ENCODE measurements around the gene SP140.

Gene SP140

DNA sequence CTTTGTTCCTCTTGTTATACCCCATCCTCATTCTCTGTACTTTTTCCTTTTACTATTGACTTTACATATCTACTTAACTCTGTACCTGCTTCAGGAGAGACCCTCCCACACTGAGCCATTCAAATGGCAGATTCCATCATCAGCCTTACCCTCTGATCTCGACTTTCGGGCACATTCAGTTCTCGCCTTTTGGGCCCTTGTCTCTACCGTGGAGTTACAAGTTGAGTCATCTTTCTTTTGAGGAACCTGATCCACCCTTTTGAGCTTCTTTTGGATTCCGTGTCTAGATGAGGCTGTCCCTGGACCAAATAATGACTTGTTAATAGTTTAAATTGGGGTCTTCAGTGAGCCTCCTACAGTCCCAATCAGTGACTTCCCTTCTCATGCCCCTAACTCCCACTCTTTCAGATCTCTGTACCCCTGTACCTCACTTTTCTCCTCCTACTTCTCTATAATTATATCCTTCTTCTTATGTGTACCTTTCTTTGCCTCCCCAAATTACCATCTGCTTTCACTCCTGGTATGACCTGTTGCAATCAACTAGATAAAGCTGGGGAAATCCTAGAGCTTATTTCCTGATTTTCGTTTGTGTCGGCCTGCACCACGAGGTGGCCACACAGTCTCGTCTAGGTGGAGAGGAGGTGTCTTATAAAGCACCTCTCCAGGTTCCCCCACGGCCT is 23.0 kb upstream of the SP140 start:
- Histone ChIP-seq H3K4me1 (ENCODE audit: control insufficient read depth, insufficient read depth, low read length) (no peaks in the 10 kb centered on the region), H3K4me3 (ENCODE audit: low read depth, low read length) (no peak overlapping the region), H3K27ac (ENCODE audit: extremely low read depth, low read depth, low read length) (no peak overlapping the region), H3K36me3 (ENCODE audit: control insufficient read depth in 2 of 2, insufficient read depth in 1 of 2, low read length in 2 of 2) (peaks cover 0 to 31% of the 10 kb centered on the region in 2 experiments; a peak in 2 of 3 replicates), H3K9me3 (ENCODE audit: control insufficient read depth, insufficient read depth, low read depth, low read length) (no peaks in the 10 kb centered on the region)
- ChIA-PET CTCF (no interaction called here), POLR2A (no interaction called here)
- no peak for TF ChIP-seq GLI2 (tag by site-specific recombination; IDR thresholded peaks at IDR 0.05; ENCODE audit: borderline replicate concordance, low read depth)

DNA sequence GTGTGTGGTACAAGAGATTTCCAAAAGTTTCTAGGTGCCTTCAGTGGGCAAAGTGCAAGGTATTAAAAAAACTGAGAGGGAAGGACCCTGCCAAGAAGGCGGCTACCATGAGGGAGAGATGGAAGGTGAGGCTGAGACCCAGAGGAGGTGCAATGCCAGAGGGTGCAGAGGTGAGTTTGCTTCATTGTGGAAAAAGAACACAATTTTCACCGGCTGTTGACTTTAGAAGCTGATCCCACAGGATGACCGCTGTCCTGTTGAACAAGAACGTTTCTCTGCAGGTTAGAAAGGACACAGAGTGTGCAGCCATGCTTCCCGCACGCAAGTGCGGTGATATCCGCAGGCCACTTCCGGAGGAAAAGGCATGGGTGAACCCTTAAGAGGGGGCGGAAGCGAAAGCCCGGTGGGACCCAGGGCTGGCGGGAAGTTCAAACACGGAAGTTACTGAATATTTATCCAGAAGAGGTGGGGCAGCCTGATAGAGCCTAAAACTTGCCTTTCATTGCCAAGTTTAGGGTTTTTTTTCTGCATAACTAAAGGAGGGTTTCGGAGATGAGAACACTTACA is 22.3 kb upstream of the SP140 start:
- Histone ChIP-seq H3K36me3 (ENCODE audit: control insufficient read depth in 2 of 2, insufficient read depth in 1 of 2, low read length in 2 of 2) (peaks cover 0 to 37% of the 10 kb centered on the region in 2 experiments; a peak in 2 of 3 replicates), H3K4me3 (ENCODE audit: low read depth, low read length) (no peak overlapping the region), H3K27ac (ENCODE audit: extremely low read depth, low read depth, low read length) (no peak overlapping the region), H3K4me1 (ENCODE audit: control insufficient read depth, insufficient read depth, low read length) (no peaks in the 10 kb centered on the region), H3K9me3 (ENCODE audit: control insufficient read depth, insufficient read depth, low read depth, low read length) (no peaks in the 10 kb centered on the region)
- CTCF ChIA-PET = no interaction called here
- POLR2A ChIA-PET = no interaction called here
- TF ChIP-seq ZNF768 (tag by site-specific recombination; IDR thresholded peaks at IDR 0.05) (no peak), ZNF433 (tag by site-specific recombination; IDR thresholded peaks at IDR 0.05; ENCODE audit: low read depth) (no peak), KLF10 (tag by site-specific recombination; IDR thresholded peaks at IDR 0.05) (no peak), ZNF561 (tag by site-specific recombination; IDR thresholded peaks at IDR 0.05; ENCODE audit: borderline replicate concordance) (no peak), ZNF155 (tag by site-specific recombination; IDR thresholded peaks at IDR 0.05) (no peak), ZNF324 (tag by site-specific recombination; IDR thresholded peaks at IDR 0.05) (no peak), SP3 (tag by site-specific recombination; IDR thresholded peaks at IDR 0.05) (no peak), GLI4 (tag by site-specific recombination; IDR thresholded peaks at IDR 0.05) (no peak), SCRT1 (tag by site-specific recombination; IDR thresholded peaks at IDR 0.05; ENCODE audit: borderline replicate concordance) (no peak), ZSCAN16 (tag by site-specific recombination; IDR thresholded peaks at IDR 0.05) (no peak)
- TF ChIP-seq, protein P1, sequence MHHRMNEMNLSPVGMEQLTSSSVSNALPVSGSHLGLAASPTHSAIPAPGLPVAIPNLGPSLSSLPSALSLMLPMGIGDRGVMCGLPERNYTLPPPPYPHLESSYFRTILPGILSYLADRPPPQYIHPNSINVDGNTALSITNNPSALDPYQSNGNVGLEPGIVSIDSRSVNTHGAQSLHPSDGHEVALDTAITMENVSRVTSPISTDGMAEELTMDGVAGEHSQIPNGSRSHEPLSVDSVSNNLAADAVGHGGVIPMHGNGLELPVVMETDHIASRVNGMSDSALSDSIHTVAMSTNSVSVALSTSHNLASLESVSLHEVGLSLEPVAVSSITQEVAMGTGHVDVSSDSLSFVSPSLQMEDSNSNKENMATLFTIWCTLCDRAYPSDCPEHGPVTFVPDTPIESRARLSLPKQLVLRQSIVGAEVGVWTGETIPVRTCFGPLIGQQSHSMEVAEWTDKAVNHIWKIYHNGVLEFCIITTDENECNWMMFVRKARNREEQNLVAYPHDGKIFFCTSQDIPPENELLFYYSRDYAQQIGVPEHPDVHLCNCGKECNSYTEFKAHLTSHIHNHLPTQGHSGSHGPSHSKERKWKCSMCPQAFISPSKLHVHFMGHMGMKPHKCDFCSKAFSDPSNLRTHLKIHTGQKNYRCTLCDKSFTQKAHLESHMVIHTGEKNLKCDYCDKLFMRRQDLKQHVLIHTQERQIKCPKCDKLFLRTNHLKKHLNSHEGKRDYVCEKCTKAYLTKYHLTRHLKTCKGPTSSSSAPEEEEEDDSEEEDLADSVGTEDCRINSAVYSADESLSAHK (tag by site-specific recombination; IDR thresholded peaks at IDR 0.05) = no peak
- TF ChIP-seq, protein P2, sequence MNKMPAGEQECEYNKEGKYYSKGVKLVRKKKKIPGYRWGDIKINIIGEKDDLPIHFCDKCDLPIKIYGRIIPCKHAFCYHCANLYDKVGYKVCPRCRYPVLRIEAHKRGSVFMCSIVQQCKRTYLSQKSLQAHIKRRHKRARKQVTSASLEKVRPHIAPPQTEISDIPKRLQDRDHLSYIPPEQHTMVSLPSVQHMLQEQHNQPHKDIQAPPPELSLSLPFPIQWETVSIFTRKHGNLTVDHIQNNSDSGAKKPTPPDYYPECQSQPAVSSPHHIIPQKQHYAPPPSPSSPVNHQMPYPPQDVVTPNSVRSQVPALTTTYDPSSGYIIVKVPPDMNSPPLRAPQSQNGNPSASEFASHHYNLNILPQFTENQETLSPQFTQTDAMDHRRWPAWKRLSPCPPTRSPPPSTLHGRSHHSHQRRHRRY (tag by site-specific recombination; IDR thresholded peaks at IDR 0.05) = no peak

- Histone ChIP-seq H3K27ac (ENCODE audit: extremely low read depth, low read depth, low read length) (no peak overlapping the region), H3K4me3 (ENCODE audit: low read depth, low read length) (no peak overlapping the region), H3K4me1 (ENCODE audit: control insufficient read depth, insufficient read depth, low read length) (no peaks in the 10 kb centered on the region), H3K36me3 (ENCODE audit: control insufficient read depth in 2 of 2, insufficient read depth in 1 of 2, low read length in 2 of 2) (peaks cover 0 to 54% of the 10 kb centered on the region in 2 experiments; a peak in 2 of 3 replicates), H3K9me3 (ENCODE audit: control insufficient read depth, insufficient read depth, low read depth, low read length) (no peaks in the 10 kb centered on the region)
- ChIA-PET POLR2A (no interaction called here), CTCF (interaction anchor here (0.6 to 0.7 kb wide), 2 partner anchors 48 to 981 kb away, joined by 3 to 5 read pairs; no protein-coding TSS in a partner anchor)
- TF ChIP-seq ZNF394 (tag by site-specific recombination; IDR thresholded peaks at IDR 0.05; ENCODE audit: borderline replicate concordance) = no peak
- TF ChIP-seq, protein P2 (tag by site-specific recombination; IDR thresholded peaks at IDR 0.05) = no peak
- TF ChIP-seq ZNF146 (tag by site-specific recombination; IDR thresholded peaks at IDR 0.05) = no peak
- no peak for TF ChIP-seq ZNF391 (tag by site-specific recombination; IDR thresholded peaks at IDR 0.05; ENCODE audit: borderline replicate concordance, low read depth)
- TF ChIP-seq ZNF324 (tag by site-specific recombination; IDR thresholded peaks at IDR 0.05) = no peak
- no peak for TF ChIP-seq BCL6B (tag by site-specific recombination; IDR thresholded peaks at IDR 0.05)
- no peak for TF ChIP-seq ZNF174 (tag by site-specific recombination; IDR thresholded peaks at IDR 0.05)
- no peak for TF ChIP-seq ZSCAN5A (tag by site-specific recombination; IDR thresholded peaks at IDR 0.05)
- TF ChIP-seq ZNF449 (tag by site-specific recombination; IDR thresholded peaks at IDR 0.05) = no peak
- no peak for TF ChIP-seq ZNF133 (tag by site-specific recombination; IDR thresholded peaks at IDR 0.05)
Observed at GRCh38 chr2:230205034-230205433, 20.5 kb upstream of the SP140 start.
